Subcutaneous adipose tissue (tissue), 4 donors: ENCODE data around the gene DAAM1. TPM values are rescaled to one million over a fixed set of nuclear protein-coding genes. Genes with fewer than 3 reads are reported as not detected.

Experiments used
- CTCF ChIP-seq: fragments of 450-650 bp; IDR thresholded peaks from one replicate; pipeline ENCODE4 v1.5.1; 2016; ENCODE audit warnings: low read depth, mild to moderate bottlenecking, control low read depth, antibody characterized with exemption, moderate library complexity
- total RNA-seq, 4 donors: library from RNA; depleted of rRNA; stranded (reverse); fragments of >200 nt; gene quantifications; one replicate each; pipeline ENCODE4 v1.1.0, GENCODE V29; 2016

Gene DAAM1
- total RNA-seq, 4 donors from 2014 or later, result 42.3 to 98.0 (median 59.0) TPM

DNA sequence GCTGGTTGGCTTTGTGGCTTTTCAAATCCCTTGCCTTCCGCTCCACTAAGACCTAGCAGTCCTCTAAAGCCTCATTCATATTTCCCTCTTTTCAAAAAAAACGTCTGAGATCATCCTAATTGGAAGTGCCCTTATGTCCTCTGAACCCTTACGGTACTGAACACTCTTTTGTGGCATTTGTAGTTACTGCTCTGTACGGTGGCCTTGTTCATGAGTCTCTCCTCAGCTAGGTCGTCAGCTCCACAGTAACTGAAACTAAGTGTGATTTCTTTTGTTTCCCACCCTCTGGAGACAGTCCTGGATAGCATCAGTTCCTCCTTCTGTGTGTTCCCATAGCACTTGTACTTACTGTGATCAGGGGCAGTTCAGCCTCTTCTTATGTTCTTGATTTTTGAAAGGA lies 49.7 kb downstream of the DAAM1 start:
- no peak for TF ChIP-seq CTCF

DNA sequence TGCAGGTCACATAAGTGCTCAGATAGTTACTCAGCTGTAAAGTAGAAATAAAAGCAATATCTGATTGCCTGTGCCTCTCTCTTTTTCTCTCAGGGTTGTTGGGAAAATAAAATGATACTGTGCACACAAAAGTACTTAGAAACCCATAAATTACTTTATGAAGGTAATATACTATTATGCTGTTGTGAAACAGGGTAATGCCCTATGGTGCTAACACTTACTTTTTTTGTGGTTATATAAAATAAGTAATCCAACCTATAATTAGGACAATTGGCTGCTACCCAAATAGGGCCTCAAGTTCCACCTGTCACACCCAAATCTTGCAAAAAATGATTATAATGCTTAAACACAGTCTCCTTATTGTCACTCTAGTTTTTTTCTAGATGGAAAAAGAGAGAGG lies 50.6 kb downstream of the DAAM1 start:
- TF ChIP-seq CTCF, result no peak

- no peak for TF ChIP-seq CTCF
Measured at GRCh38 chr14:59240356-59240755, 51.9 kb downstream of the DAAM1 start.

- no peak for TF ChIP-seq CTCF
Measured at GRCh38 chr14:59241121-59241520, 52.7 kb downstream of the DAAM1 start.

DNA sequence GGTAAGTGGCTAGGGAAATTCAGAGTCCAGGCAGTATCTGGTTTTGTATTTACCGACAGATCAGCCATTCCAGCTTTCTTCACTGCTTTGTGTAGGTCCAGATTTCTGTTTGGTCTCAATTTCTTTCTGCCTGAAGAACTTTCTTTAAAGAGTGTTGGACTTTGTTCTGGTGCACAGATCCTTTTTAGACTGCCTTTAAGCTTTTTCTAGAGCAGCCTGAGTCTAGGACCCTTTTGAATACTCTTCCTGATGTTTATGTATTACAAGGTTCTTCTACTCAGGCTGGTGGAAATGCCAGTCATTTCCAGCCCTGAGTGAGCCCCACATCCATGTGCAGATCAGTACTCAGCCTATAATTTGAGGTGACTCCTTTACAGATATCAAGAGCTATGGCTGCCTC lies 54.7 kb downstream of the DAAM1 start:
- TF ChIP-seq CTCF, result no peak

DNA sequence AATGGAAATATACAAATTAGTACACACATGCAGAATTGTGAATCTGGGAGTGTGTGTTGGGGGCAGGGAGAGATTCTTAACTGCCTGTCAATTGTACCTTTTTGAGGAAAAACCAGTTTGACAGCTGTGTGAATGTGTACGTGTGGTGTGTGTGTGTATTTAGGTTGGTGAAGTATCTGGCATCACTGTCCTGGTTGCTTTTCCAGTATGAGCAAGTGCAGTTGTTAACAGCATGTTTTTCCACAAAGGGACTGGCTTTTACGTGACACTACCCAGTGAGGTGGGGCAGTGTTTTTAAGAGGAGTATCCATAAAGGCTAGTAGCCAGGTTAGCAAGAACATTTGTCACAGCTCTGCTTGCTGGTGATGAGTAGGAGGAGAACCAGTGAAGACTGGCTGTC lies 56.1 kb downstream of the DAAM1 start:
- no peak for TF ChIP-seq CTCF

DNA sequence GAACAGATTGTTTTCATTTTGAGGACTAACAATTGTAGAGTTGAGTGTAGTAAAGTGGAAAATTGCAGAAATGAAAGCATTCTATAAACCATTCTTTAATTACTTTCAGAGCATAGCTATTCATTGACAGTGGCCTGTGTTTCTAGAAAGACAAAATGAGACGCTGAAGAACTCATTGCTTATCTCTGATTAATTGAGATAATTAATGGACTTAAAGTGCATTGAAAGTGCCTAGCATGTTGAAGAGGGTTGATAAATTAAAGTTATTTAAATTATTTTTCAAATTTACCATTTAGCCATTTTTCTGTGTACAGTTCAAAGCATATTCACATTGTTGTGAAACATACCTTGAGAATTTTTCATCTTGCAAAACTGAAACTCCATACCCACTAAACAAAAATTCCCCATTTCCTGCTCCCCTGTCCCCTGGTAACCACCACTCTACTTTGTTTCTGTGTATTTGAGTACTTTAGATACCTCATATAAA lies 57.4 kb downstream of the DAAM1 start:
- no peak for TF ChIP-seq CTCF
